AG04449 (cell line): ENCODE measurements around the gene MX2.

Experiments used
- CTCF ChIA-PET: fragments of 350-600 bp; formaldehyde crosslinking; extraction: SDS; loops from one replicate; lab custom pipeline; 2021; ENCODE audit warnings: antibody characterized with exemption; lab: Yijun Ruan, JAX
- POLR2A ChIA-PET: fragments of 400-600, 350-600 bp; formaldehyde crosslinking; extraction: SDS; loops from one replicate; lab custom pipeline; 2020; ENCODE audit warnings: antibody characterized with exemption, inconsistent platforms; lab: Yijun Ruan, JAX
- DNase-seq: peaks from one replicate; pipeline ENCODE4 v3.0.0-alpha.2; 2010; ENCODE audit warnings: low read depth, low spot score
- H3K4me3 ChIP-seq: 2 replicates; pipeline ENCODE4 v1.5.1; 2011; ENCODE audit warnings: low read depth, mild to moderate bottlenecking, control low read depth, low read length
- TF ChIP-seq, protein P1 (sequence below): IDR thresholded peaks from one replicate; pipeline ENCODE4 v1.5.1; 2011; ENCODE audit warnings: mild to moderate bottlenecking, moderate library complexity, low read length, control low read depth, inconsistent platforms; ENCODE audit not compliant: insufficient read depth; ENCODE audit errors: missing control alignments

Gene MX2

DNA sequence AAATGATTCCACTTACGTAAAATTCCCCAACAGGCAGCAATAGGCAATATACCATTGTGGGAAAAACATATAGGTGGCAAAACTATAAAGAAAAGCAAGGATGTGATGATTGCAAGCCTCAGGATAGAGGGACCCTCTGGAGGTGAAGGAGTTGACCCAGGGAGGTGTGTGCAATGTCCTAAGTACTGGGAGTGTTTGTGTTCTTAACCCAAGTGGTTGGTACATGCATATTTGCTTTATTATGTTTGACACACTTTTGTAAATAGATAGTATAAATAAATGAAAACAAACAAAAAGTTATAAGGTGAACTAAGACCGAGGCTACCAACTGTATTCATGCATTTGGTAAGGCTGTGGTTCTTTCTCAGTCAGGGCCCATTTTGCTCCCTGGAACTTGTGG is 71.7 kb downstream of the MX2 start:
- H3K4me3 ChIP-seq: no peak overlapping the region
- no peak for DNase-seq
- ChIA-PET POLR2A (no interaction called here), CTCF (no interaction called here)
- TF ChIP-seq, protein P1, sequence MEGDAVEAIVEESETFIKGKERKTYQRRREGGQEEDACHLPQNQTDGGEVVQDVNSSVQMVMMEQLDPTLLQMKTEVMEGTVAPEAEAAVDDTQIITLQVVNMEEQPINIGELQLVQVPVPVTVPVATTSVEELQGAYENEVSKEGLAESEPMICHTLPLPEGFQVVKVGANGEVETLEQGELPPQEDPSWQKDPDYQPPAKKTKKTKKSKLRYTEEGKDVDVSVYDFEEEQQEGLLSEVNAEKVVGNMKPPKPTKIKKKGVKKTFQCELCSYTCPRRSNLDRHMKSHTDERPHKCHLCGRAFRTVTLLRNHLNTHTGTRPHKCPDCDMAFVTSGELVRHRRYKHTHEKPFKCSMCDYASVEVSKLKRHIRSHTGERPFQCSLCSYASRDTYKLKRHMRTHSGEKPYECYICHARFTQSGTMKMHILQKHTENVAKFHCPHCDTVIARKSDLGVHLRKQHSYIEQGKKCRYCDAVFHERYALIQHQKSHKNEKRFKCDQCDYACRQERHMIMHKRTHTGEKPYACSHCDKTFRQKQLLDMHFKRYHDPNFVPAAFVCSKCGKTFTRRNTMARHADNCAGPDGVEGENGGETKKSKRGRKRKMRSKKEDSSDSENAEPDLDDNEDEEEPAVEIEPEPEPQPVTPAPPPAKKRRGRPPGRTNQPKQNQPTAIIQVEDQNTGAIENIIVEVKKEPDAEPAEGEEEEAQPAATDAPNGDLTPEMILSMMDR: no peak

DNA sequence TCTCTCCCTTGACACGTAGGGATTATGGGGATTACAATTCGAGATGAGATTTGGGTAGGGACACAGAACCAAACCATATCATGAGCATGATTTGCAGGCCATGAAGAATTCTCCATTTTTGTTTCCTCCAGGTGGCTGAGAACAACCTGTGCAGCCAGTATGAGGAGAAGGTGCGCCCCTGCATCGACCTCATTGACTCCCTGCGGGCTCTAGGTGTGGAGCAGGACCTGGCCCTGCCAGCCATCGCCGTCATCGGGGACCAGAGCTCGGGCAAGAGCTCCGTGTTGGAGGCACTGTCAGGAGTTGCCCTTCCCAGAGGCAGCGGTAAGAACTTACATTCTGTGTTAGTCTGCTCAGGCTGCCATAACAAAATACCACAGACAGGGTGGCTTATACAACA is 73.9 kb downstream of the MX2 start:
- CTCF ChIA-PET: no interaction called here

DNA sequence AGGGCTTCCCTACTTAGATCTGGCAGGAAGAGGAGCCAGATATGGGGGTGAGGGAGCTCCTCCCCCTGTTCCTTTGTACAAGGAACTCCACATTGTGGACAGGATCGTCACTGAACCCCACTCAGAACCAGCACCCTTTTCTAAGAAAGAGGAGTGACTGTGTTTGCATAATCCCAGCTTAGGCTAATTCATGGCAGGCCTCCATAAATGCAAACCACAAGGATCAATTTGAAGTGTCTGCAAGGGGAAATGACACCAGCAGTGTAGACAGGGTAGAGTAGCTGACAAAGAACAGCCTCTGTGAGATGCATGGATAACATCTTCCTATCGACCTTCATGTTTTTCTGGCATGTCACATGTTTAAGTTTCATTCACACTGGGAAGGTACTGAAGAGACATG is 75.9 kb downstream of the MX2 start:
- CTCF ChIA-PET: no interaction called here
- POLR2A ChIA-PET: no interaction called here

More for the DNA sequence above, 73.9 kb downstream of the MX2 start:
- POLR2A ChIA-PET: no interaction called here
- H3K4me3 ChIP-seq: no peak overlapping the region
- DNase-seq: no peak
- TF ChIP-seq, protein P1: no peak

DNA sequence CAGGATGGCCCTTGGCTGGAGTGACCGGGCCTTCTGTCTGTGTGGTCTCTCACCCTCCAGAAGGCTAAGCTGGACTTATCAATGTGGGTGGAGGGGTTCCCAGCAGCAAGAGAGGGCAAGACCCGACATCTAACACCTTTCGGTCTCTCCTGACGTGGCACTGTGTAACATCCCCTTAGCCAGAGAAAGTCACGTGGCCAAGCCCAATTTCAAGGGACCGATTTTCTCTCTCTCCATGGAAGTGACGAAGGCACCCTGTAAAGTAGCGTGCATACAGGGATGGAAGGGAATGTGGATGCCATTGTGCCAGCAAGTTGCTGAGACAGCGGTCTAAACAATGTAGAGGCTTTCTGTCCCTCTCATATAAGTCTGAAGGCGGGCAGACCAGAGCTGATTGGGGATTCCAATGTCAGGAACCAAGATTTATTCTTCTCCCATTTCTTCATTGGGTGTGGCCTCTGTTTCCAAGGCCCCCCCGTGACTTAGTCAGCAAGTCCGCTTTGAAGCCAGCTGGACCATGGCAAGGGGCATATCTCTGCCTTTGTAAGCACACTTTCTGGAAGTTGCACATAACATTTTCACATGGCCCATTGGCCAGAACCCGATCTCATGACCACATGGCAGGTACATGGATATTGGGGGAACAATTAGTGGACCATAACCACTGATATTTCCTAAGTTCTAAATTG is 76.7 kb downstream of the MX2 start:
- CTCF ChIA-PET: interaction anchor here (1.6 kb wide), 1 partner anchor 379 kb away, joined by 6 read pairs; no protein-coding TSS in a partner anchor
- POLR2A ChIA-PET: no interaction called here
- TF ChIP-seq, protein P1: no peak
- no peak overlapping the region for H3K4me3 ChIP-seq
- no peak for DNase-seq

More for the DNA sequence above, 75.9 kb downstream of the MX2 start:
- no peak for DNase-seq
- no peak overlapping the region for H3K4me3 ChIP-seq
- TF ChIP-seq, protein P1: no peak

DNA sequence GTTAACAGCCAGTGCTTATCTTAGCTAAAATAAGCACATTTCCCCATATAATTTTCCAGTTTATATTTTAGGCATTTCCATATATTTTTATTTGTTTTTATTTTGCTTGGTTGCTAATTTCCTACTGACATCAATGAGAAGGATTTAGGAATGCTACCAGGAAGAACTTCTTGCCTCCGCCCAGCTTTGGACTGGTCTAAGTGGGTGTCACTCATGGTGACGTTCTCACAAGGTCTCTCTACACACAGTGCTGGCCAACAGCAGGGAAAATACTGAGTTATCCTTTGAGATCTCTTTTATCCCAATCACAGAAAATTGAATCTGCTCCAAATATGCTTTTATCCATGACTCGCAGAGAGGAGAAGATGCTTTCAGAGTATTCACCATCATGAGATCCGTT is 77.4 kb downstream of the MX2 start:
- ChIA-PET CTCF (interaction anchor here (0.9 to 1.6 kb wide), 3 partner anchors 21 to 378 kb away, joined by 3 to 6 read pairs (median 3); no protein-coding TSS in a partner anchor), POLR2A (no interaction called here)

DNA sequence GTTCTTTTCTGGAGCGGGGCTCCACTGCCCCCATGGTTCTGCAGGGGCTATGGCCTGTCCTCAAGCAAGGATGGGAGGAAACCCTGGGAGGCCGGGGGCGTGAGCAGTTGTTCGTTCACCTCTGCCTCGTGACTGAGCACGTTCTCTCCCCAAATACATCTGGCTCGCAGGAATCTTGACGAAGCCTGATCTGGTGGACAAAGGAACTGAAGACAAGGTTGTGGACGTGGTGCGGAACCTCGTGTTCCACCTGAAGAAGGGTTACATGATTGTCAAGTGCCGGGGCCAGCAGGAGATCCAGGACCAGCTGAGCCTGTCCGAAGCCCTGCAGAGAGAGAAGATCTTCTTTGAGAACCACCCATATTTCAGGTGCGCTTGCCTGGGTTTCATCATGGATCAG is 79.7 kb downstream of the MX2 start:
- H3K4me3 ChIP-seq: no peak overlapping the region
- ChIA-PET POLR2A (no interaction called here), CTCF (no interaction called here)
- TF ChIP-seq, protein P1: no peak
- DNase-seq: no peak

More for the DNA sequence above, 77.4 kb downstream of the MX2 start:
- no peak for DNase-seq
- TF ChIP-seq, protein P1: no peak
- H3K4me3 ChIP-seq: no peak overlapping the region
